ENCODE measurements around the gene FIBP. TPM values are rescaled to one million over a fixed set of nuclear protein-coding genes. Genes with fewer than 3 reads are reported as not detected.
A peak's percentile ranks its signal among the peaks of the same experiment; 100 is the strongest.

FIBP gene
- total RNA-seq, 1 donor from 2014 or later, result 76.5 TPM

DNA sequence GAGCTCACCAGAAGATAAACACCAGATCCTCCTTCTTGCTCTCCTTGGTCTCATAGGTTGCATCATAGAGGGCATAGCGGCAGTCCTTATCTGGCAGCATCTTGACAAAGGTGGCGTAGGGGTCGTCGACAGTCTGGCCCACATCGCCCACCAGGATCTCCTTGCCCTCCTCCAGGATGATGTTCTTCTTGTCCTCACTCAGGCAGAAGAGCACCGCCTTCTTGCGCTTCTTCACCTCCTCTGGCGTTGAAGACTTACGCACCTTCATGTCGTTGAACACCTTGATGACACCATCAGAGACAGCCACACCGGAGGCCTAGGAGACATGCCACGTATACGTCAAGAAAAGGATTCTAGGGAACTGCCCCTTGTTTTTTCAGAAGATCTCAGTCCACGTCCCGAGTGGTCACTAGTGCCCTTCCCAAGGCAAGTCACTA lies 32.3 kb downstream of the FIBP start:
- CTCF ChIA-PET, result no interaction called here
- H3K36me3 Mint-ChIP-seq (ENCODE audit: low read depth), result peaks cover 66% of the 10 kb centered on the region

DNA sequence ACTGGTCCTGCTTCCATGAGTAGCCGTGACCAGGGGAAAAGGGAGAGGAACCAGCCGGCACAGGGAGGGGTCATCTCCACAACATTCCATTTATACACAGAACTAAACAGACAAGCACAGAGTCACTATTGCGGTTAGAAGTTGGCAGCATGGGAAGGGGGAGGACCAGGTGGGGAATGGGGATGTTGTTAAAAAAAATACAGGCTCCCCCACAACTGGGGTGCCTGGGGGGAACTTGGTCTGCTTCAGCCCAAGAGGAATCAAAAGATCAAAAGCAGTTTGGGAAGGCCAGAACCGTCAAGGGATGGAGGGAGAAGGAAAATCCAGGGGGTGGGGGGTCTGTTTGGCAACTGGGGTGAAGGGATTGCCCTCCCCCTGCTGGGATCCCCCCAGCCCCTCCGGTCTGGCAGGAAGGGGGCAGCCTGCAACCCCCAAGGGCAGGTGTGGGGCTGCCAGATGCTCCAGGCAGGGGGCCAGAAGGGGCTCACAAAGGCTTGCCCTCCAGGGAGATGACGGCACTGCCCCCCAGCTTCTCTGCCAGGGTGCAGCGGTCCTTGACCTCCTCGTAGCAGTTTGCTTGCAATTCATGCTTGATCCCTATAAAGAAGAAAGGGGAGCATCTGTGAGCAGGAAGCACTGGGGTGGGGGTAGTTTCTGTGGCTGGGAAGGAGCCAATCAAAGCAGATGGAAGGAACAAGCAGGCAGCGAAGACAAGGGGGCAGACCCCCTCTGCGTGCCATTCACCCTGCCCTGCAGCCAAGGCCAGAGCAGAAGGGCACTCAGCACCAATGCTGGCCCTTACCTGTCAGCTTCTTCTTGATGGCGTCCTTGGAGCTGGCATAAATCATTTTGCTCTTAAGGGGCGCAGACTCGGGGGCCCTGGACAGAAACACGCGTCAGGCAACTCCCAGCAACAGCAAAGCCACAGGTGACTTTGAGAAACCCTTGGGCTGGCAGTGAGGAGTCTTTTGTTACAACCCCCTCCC lies 33.1 kb downstream of the FIBP start:
- no peaks in the 10 kb centered on the region for H3K9me3 Mint-ChIP-seq
- peaks cover 54% of the 10 kb centered on the region for H3K4me1 Mint-ChIP-seq
- H3K36me3 Mint-ChIP-seq (ENCODE audit: low read depth), result peaks cover 66% of the 10 kb centered on the region
- intact Hi-C loops (cut with micrococcal nuclease), result loop anchor here (5.0 kb wide), 2 partner anchors 197 to 283 kb away; partner anchors contain the start of genes FAM89B, SF3B2 and ZNRD2
- no peaks in the 10 kb centered on the region for H3K27me3 Mint-ChIP-seq
- H3K4me3 Mint-ChIP-seq, result peak overlapping the region; percentile 92
- ChIA-PET POLR2A (interaction anchor here (0.6 kb wide), 2 partner anchors 12 to 99 kb away, joined by 3 read pairs; no protein-coding TSS in a partner anchor), CTCF (no interaction called here)
- TF ChIP-seq, protein P1, sequence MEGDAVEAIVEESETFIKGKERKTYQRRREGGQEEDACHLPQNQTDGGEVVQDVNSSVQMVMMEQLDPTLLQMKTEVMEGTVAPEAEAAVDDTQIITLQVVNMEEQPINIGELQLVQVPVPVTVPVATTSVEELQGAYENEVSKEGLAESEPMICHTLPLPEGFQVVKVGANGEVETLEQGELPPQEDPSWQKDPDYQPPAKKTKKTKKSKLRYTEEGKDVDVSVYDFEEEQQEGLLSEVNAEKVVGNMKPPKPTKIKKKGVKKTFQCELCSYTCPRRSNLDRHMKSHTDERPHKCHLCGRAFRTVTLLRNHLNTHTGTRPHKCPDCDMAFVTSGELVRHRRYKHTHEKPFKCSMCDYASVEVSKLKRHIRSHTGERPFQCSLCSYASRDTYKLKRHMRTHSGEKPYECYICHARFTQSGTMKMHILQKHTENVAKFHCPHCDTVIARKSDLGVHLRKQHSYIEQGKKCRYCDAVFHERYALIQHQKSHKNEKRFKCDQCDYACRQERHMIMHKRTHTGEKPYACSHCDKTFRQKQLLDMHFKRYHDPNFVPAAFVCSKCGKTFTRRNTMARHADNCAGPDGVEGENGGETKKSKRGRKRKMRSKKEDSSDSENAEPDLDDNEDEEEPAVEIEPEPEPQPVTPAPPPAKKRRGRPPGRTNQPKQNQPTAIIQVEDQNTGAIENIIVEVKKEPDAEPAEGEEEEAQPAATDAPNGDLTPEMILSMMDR (IDR thresholded peaks at IDR 0.05), result no peak
- peak overlapping the region; percentile 93 for H3K27ac Mint-ChIP-seq
- DNase-seq, result no peak
- no peak for ATAC-seq (ENCODE audit: low read depth)

More for the DNA sequence above, 32.3 kb downstream of the FIBP start:
- no peak for DNase-seq
- peaks cover 57% of the 10 kb centered on the region for H3K4me1 Mint-ChIP-seq
- peak overlapping the region; percentile 93 for H3K27ac Mint-ChIP-seq
- H3K9me3 Mint-ChIP-seq, result no peaks in the 10 kb centered on the region
- H3K27me3 Mint-ChIP-seq, result no peaks in the 10 kb centered on the region
- POLR2A ChIA-PET, result interaction anchor here (0.6 to 6.0 kb wide), 5 partner anchors 13 to 242 kb away, joined by 3 to 113 read pairs (median 11); partner anchors contain the start of genes EFEMP2, MAP3K11, PCNX3 and SNX32
- peak overlapping the region; percentile 92 for H3K4me3 Mint-ChIP-seq
- TF ChIP-seq, protein P1 (IDR thresholded peaks at IDR 0.05), result no peak
- intact Hi-C loops (cut with micrococcal nuclease), result loop anchor here (5.0 kb wide), 2 partner anchors 196 to 284 kb away; partner anchors contain the start of genes FAM89B, SF3B2 and ZNRD2
- ATAC-seq (ENCODE audit: low read depth), result no peak

DNA sequence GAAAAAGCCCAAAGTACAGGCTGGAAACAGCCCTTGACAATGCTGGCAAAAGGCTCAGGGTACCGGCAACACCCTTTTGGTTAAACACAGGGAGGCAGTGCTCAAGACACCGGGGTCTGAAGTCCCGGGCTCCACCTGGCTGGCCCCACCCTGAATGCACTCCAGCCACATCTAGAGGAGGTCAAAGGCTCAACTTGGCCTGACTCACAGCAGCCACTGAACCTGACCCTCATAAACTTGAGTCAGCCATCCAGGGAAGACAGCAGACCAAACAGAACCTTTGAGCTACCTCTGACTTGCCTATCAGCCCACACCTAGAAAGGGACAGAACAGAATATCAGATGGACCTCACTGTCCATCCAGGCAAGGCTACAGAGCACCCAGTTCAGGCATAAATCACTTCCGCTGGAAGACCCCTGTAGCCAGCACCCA lies 34.1 kb downstream of the FIBP start:
- ATAC-seq (ENCODE audit: low read depth), result no peak
- ChIA-PET POLR2A (interaction anchor here (0.6 kb wide), 1 partner anchor 100 kb away, joined by 3 read pairs; no protein-coding TSS in a partner anchor), CTCF (no interaction called here)
- Mint-ChIP-seq H3K9me3 (no peaks in the 10 kb centered on the region), H3K36me3 (ENCODE audit: low read depth) (peaks cover 63% of the 10 kb centered on the region), H3K4me3 (peak overlapping the region; percentile 24), H3K4me1 (peaks cover 46% of the 10 kb centered on the region), H3K27me3 (no peaks in the 10 kb centered on the region), H3K27ac (no peak overlapping the region)
- intact Hi-C loops (cut with micrococcal nuclease), result no loop called here
- TF ChIP-seq, protein P1 (IDR thresholded peaks at IDR 0.05), result no peak
- no peak for DNase-seq

DNA sequence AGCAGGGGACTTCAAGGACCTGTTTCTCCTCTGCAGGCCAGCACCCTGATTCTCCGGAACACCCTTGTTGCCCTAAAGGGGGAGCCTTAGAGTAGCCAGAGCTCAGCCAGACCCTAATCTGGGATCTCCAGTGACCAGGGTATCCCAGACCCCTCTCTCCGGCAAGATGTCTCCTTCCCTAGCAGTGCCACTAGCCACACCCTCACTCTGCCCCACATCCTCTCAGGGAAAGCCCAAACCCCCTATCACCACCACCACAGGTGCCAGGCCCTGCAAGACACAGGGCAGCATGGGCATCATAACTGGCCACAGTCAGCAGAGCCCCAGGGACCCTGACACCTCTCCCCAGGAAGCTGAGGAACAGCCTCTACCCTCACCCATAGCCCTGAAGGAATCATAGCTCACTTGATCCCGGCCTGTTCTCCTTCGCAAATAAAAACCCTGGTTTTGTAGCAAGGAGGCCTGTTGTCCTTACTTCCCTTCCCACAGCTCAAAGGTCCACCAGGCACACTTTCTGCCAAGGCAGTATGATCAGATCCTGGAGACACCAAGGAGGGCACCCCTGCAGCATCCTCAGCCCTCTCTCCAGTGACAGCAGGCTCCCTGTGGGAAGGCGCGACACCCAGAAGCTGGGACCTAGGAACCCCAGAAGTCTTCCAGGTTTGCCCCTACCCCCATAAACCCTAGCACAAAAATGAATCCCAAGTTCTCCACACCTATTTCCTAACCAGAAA lies 34.9 kb downstream of the FIBP start:
- Mint-ChIP-seq H3K4me1 (peaks cover 41% of the 10 kb centered on the region), H3K4me3 (no peak overlapping the region), H3K27me3 (no peaks in the 10 kb centered on the region), H3K27ac (peak overlapping the region; percentile 12), H3K36me3 (ENCODE audit: low read depth) (peaks cover 62% of the 10 kb centered on the region), H3K9me3 (no peaks in the 10 kb centered on the region)
- DNase-seq (no peak), ATAC-seq (ENCODE audit: low read depth) (no peak)
- CTCF ChIA-PET, result interaction anchor here (0.7 to 1.4 kb wide), 3 partner anchors 26 to 141 kb away, joined by 3 to 6 read pairs (median 3); partner anchors contain the start of gene KAT5
- intact Hi-C loops (cut with micrococcal nuclease), result no loop called here
- TF ChIP-seq, protein P1 (IDR thresholded peaks at IDR 0.05), result no peak
- POLR2A ChIA-PET, result interaction anchor here (0.5 to 2.8 kb wide), 7 partner anchors 20 to 517 kb away, joined by 3 to 13 read pairs (median 4); partner anchors contain the start of genes CCDC85B and SNX32
